Testis (tissue), 3 donors: ENCODE data around the gene LUC7L2. TPM values are rescaled to one million over a fixed set of nuclear protein-coding genes. Genes with fewer than 3 reads are reported as not detected.
"Not testable (repeated sequence)": the region's sequence is repeated elsewhere in the genome, so short reads cannot be mapped to it uniquely, and the experiment has no call there.

Source experiments
- DNase-seq: peaks from one replicate; pipeline ENCODE4 v3.0.0-alpha.2; 2019
- H3K27ac ChIP-seq, 2 donors: fragments of 200-600 bp; sonication (generic); one replicate each; pipeline ENCODE4 v1.5.1; 2019
- H3K27me3 ChIP-seq: fragments of 200-600 bp; sonication (generic); one replicate; pipeline ENCODE4 v1.5.1; 2019
- H3K36me3 ChIP-seq: fragments of 200-600 bp; sonication (generic); one replicate; pipeline ENCODE4 v1.5.1; 2017; ENCODE audit warnings: low read depth; ENCODE audit errors: missing control alignments
- H3K4me1 ChIP-seq: fragments of 200-600 bp; sonication (generic); one replicate; pipeline ENCODE4 v1.5.1; 2019
- H3K4me3 ChIP-seq, 2 donors: fragments of 200-600 bp; sonication (generic); one replicate each; pipeline ENCODE4 v1.5.1; 2017 to 2019
- H3K9me3 ChIP-seq: fragments of 200-600 bp; sonication (generic); one replicate; pipeline ENCODE4 v1.5.1; 2017
- POLR2A ChIP-seq: fragments of 450-650 bp; IDR thresholded peaks from one replicate; pipeline ENCODE4 v1.6.1; 2017; ENCODE audit warnings: antibody characterized with exemption, mild to moderate bottlenecking, moderate library complexity
- WGBS, 2 donors: methylation state at CpG; one replicate each; pipeline ENCODE4 v1.1.5; 2018; 5-methylcytosine and 5-hydroxymethylcytosine counted together
- intact Hi-C: fragments of 100-400 bp; cut with DNase I; formaldehyde crosslinking; loops from one replicate; pipeline ENCODE4 v1.15.1; 2023; ENCODE audit warnings: low total_unique reads
- polyA plus RNA-seq: library from polyadenylated mRNA; stranded (reverse); fragments of 350-450 nt; fragmentation: Illumina TruSeq; extraction: RNeasy Lipid Tissue Mini Kit (QIAGEN cat#74804); gene quantifications from one replicate; pipeline ENCODE4 v1.2.3, GENCODE V29; 2014; ENCODE audit warnings: low read depth, low replicate concordance; ENCODE audit not compliant: insufficient read depth
- total RNA-seq, 2 donors: library from RNA; depleted of rRNA; stranded (reverse); fragments of >200 nt; gene quantifications; one replicate each; pipeline ENCODE4 v1.2.3, GENCODE V29; 2016
- TF ChIP-seq, protein P1 (sequence below), 3 experiments: fragments of 450-650 bp in 2 of 3; fragments of 200-600 bp in 1 of 3; sonication (generic) in 1 of 3; IDR thresholded peaks; one replicate each; pipeline ENCODE4 v1.5.1; 2016 to 2019; ENCODE audit warnings: antibody characterized with exemption in 3 of 3, mild to moderate bottlenecking in 2 of 3, moderate library complexity in 1 of 3

The LUC7L2 gene
- total and polyA plus RNA-seq, 3 donors from 2014 or later = 73.2 to 136 (median 109) TPM

DNA sequence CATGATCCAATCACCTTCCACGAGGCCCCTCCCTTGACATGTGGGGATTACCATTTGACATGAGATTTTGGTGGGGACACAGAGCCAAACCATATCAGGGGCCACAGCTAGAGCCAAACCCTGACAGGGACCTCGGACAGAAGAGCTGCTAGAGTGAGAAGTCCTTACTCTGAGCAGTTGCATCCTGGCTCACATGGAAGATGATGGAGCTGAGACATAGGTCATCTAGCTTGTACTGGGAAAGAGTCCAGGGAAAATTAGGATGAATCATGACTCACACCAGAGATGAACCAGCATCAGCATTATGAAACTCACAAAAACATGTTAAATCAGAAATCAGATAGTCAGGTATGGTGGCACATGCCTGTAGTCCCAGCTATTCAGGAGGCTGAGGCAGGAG, 31.3 kb upstream of the LUC7L2 start:
- 71 to 78% methylated on average over 2 of the region's 2 CpGs for WGBS, 2 donors
- TF ChIP-seq POLR2A = no peak
- TF ChIP-seq, protein P1, sequence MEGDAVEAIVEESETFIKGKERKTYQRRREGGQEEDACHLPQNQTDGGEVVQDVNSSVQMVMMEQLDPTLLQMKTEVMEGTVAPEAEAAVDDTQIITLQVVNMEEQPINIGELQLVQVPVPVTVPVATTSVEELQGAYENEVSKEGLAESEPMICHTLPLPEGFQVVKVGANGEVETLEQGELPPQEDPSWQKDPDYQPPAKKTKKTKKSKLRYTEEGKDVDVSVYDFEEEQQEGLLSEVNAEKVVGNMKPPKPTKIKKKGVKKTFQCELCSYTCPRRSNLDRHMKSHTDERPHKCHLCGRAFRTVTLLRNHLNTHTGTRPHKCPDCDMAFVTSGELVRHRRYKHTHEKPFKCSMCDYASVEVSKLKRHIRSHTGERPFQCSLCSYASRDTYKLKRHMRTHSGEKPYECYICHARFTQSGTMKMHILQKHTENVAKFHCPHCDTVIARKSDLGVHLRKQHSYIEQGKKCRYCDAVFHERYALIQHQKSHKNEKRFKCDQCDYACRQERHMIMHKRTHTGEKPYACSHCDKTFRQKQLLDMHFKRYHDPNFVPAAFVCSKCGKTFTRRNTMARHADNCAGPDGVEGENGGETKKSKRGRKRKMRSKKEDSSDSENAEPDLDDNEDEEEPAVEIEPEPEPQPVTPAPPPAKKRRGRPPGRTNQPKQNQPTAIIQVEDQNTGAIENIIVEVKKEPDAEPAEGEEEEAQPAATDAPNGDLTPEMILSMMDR (IDR thresholded peaks at IDR 0.05) = no peak

DNA sequence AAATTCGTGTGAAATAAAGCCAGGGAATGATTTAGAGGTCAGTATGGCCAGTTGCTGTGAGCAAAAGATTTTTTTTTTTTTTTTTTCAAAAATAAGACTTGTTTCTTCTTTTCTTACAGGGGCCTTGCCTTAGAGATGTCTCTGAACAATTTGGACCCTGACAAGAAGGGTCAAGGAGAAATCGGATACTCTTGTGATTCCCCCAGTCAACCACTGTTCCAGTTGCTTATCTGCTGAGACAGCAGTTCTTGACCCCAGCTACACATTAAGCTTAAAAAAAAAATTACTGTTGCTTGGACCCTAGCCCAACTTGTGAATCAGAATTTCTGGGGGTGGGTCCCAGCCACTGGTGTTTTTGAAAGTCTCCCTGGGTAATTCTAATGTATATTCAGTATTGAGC, 30.6 kb upstream of the LUC7L2 start:
- no peak for DNase-seq
- no peaks in the 10 kb centered on the region for H3K4me1 ChIP-seq
- intact Hi-C loops = no loop called here

More for the DNA sequence above, 31.3 kb upstream of the LUC7L2 start:
- intact Hi-C loops = no loop called here
- no peaks in the 10 kb centered on the region for H3K4me1 ChIP-seq
- no peak for DNase-seq
- H3K36me3 ChIP-seq = no peaks in the 10 kb centered on the region
- H3K4me3 ChIP-seq = no peak overlapping the region
- H3K9me3 ChIP-seq = no peaks in the 10 kb centered on the region
- no peak overlapping the region for H3K27ac ChIP-seq
- no peaks in the 10 kb centered on the region for H3K27me3 ChIP-seq

DNA sequence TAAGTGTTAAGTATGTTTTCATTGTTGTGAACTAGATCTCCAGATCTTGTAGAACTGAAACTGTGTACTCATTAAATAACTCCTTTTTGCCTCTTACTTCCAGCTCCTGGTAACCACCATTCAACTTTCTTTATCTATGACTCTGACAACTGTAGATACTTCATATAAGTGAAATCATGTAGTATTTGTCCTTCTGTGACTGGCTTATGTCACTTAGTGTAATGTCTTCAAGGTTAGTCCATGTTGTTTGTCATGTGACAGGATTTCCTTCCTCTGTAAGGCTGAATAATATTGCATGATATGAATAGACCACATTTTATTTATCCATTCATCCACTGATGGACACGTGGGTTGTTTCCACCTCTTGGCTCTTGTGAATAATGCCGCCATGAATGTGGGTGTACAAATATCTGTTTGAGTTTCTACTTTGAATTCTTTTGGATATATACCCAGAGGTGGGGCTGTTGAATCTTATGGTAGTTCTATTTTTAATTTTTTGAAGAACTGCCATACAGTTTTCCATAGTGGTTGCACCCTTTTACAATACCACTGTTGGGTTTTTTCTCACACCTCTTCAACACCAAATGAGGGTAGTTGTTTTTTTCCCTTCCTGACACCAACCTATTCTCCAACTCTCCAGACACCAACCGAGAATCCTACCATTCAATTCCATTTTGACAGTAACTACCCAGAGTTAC, 29.2 kb upstream of the LUC7L2 start:
- DNase-seq = no peak
- TF ChIP-seq, protein P1 (IDR thresholded peaks at IDR 0.05) = no peak
- no peak for TF ChIP-seq POLR2A
- Histone ChIP-seq H3K27ac (no peak overlapping the region), H3K27me3 (no peaks in the 10 kb centered on the region), H3K4me1 (no peaks in the 10 kb centered on the region), H3K9me3 (no peaks in the 10 kb centered on the region), H3K36me3 (no peaks in the 10 kb centered on the region), H3K4me3 (no peak overlapping the region)
- intact Hi-C loops = no loop called here
- WGBS, 2 donors = 87 to 90% methylated on average over 3 of the region's 3 CpGs

More for the DNA sequence above, 30.6 kb upstream of the LUC7L2 start:
- no peaks in the 10 kb centered on the region for H3K27me3 ChIP-seq
- no peak overlapping the region for H3K4me3 ChIP-seq
- H3K9me3 ChIP-seq = no peaks in the 10 kb centered on the region
- no peak for TF ChIP-seq POLR2A
- TF ChIP-seq, protein P1 (IDR thresholded peaks at IDR 0.05) = no peak
- WGBS, 2 donors = 35 to 52% methylated on average over 2 of the region's 2 CpGs
- no peaks in the 10 kb centered on the region for H3K36me3 ChIP-seq
- no peak overlapping the region for H3K27ac ChIP-seq

DNA sequence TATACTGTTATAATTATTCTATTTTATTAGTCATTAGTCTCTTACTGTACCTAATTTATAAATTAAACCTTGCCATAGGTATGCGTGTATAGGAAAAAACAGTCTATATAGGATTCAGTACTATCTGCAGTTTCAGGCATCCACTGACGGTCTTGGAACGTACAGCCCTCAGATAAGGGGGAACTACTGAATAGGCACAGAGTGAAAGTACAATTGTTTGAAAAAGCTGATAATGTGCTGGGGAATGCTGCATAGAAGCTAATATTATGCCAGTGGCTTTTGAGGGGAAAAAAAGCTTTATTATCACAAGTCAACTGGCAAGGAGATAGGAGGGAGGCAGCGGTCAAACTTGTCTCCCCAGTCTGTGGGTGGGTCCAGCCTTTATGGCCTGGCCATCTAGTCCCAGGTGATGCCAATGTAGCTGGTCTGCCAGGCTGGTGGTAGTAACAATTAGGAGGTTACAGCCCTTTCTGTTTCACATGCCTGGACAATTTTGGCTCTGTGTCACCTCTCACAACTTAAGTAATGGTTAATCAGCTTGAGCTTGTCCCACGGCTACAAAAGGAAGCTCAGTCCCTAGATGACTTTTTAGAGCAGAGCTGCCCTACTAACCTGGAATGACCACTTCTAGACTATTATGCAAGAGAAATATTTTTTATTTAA, 26.9 kb upstream of the LUC7L2 start:
- Histone ChIP-seq H3K27ac (no peak overlapping the region), H3K27me3 (no peaks in the 10 kb centered on the region), H3K4me1 (no peaks in the 10 kb centered on the region), H3K4me3 (no peak overlapping the region), H3K36me3 (no peaks in the 10 kb centered on the region), H3K9me3 (no peaks in the 10 kb centered on the region)
- 34 to 50% methylated on average over 5 of the region's 5 CpGs for WGBS, 2 donors
- no peak for DNase-seq
- no peak for TF ChIP-seq POLR2A
- TF ChIP-seq, protein P1 (IDR thresholded peaks at IDR 0.05) = no peak
- intact Hi-C loops = no loop called here

DNA sequence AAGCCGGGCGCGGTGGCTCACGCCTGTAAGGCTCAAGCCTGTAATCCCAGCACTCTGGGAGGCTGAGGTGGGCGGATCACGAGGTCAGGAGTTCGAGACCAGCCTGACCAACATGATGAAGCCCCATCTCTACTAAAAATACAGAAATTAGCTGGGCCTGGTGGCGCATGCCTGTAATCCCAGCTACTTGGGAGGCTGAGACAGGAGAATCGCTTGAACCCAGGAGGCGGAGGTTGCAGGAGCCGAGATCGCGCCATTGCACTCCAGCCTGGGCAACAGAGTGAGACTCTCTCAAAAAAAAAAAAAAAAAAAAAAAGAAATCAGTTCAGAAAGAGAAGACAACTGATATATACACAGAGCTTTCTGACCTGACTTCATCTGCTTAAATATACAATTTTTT, 26.3 kb upstream of the LUC7L2 start:
- H3K9me3 ChIP-seq, H3K27ac ChIP-seq, H3K4me3 ChIP-seq, H3K4me1 ChIP-seq, H3K27me3 ChIP-seq, H3K36me3 ChIP-seq, DNase-seq, intact Hi-C loops: not testable (repeated sequence)
- 93 to 95% methylated on average over 13 of the region's 13 CpGs for WGBS, 2 donors
